HepG2 (cell line): ENCODE measurements around the gene PPP1R9A. TPM values are rescaled to one million over a fixed set of nuclear protein-coding genes. Genes with fewer than 3 reads are reported as not detected.

Experiments
- AKAP8 ChIP-seq: sonication (generic); formaldehyde crosslinking; IDR thresholded peaks from 2 replicates; pipeline ENCODE4 v1.5.1; 2020; ENCODE audit warnings: mild to moderate bottlenecking, missing genetic modification reagents
- CBX1 ChIP-seq: IDR thresholded peaks from one replicate; pipeline ENCODE4 v1.6.1; 2016; ENCODE audit warnings: antibody characterized with exemption, low read depth
- KDM5B ChIP-seq: sonication (generic); formaldehyde crosslinking; IDR thresholded peaks from 2 replicates; pipeline ENCODE4 v1.4.0; 2020; ENCODE audit warnings: missing genetic modification reagents, mild to moderate bottlenecking, borderline replicate concordance
- MATR3 ChIP-seq: sonication (generic); formaldehyde crosslinking; IDR thresholded peaks from 2 replicates; pipeline ENCODE4 v1.4.0; 2020; ENCODE audit warnings: missing genetic modification reagents
- NCOA1 ChIP-seq: sonication (generic); formaldehyde crosslinking; IDR thresholded peaks from 2 replicates; pipeline ENCODE4 v1.9.0; 2021; ENCODE audit warnings: missing genetic modification reagents
- RORA ChIP-seq: sonication (generic); formaldehyde crosslinking; IDR thresholded peaks from 2 replicates; pipeline ENCODE4 v1.5.0; 2020; ENCODE audit warnings: mild to moderate bottlenecking, missing genetic modification reagents, moderate library complexity
- SRSF4 ChIP-seq: fragments of 200-400 bp; formaldehyde crosslinking; IDR thresholded peaks from one replicate; pipeline ENCODE4 v1.6.1; 2018; ENCODE audit warnings: mild to moderate bottlenecking, low read depth, low read length, moderate library complexity; ENCODE audit not compliant: poor library complexity, severe bottlenecking
- TBX2 ChIP-seq: sonication (generic); formaldehyde crosslinking; IDR thresholded peaks from 2 replicates; pipeline ENCODE4 v1.5.0; 2020; ENCODE audit warnings: missing genetic modification reagents, mild to moderate bottlenecking, borderline replicate concordance
- ZBTB20 ChIP-seq: sonication (generic); formaldehyde crosslinking; IDR thresholded peaks from 2 replicates; pipeline ENCODE4 v1.8.1; 2023; ENCODE audit warnings: missing genetic modification reagents, low read depth, mild to moderate bottlenecking, borderline replicate concordance
- ZBTB25 ChIP-seq: IDR thresholded peaks from 2 replicates; pipeline ENCODE4 v1.6.1; 2018; ENCODE audit warnings: missing genetic modification reagents
- ZNF563 ChIP-seq: sonication (generic); formaldehyde crosslinking; IDR thresholded peaks from 2 replicates; pipeline ENCODE4 v1.8.0; 2022; ENCODE audit warnings: mild to moderate bottlenecking, moderate library complexity, missing genetic modification reagents
- polyA plus RNA-seq, 8 experiments: library from polyadenylated mRNA; depleted of rRNA in 3 of 8; stranded (reverse) in 7 of 8; unstranded in 1 of 8; fragments of >200 nt; fragmentation: Illumina TruSeq in 4 of 8; extraction: Trizol in 4 of 8; gene quantifications; 2 replicates each; pipeline versions ENCODE4 v1.2.1 to v1.2.3, GENCODE V29; 2011 to 2016; ENCODE audit warnings: low read depth in 4 of 8, missing spikeins in 1 of 8, mixed read lengths in 1 of 8; ENCODE audit not compliant: insufficient read depth in 1 of 8
- total RNA-seq, 5 experiments: library from RNA; depleted of rRNA; stranded (reverse); fragments of >200 nt; fragmentation: Illumina TruSeq; extraction: Trizol; gene quantifications; 2 replicates each; pipeline ENCODE4 v1.2.3, GENCODE V29; 2016; ENCODE audit warnings: low read depth in 1 of 5
- TF ChIP-seq, protein P1 (sequence below): sonication (generic); formaldehyde crosslinking; IDR thresholded peaks from 2 replicates; pipeline ENCODE4 v1.5.0; 2020; ENCODE audit warnings: mild to moderate bottlenecking, missing genetic modification reagents, borderline replicate concordance
- TF ChIP-seq, protein P2 (sequence below): sonication (generic); formaldehyde crosslinking; IDR thresholded peaks from 2 replicates; pipeline ENCODE4 v1.4.0; 2020; ENCODE audit warnings: mild to moderate bottlenecking, missing genetic modification reagents
- TF ChIP-seq, protein P3 (sequence below): IDR thresholded peaks from 2 replicates; pipeline ENCODE4 v1.6.1; 2016; ENCODE audit warnings: low read depth
- TF ChIP-seq, protein P4 (sequence below): sonication (generic); formaldehyde crosslinking; IDR thresholded peaks from 2 replicates; pipeline ENCODE4 v1.8.1; 2023; ENCODE audit warnings: missing genetic modification reagents, inconsistent platforms, borderline replicate concordance

Gene PPP1R9A
- total and polyA plus RNA-seq, 2 of the 13 experiments (the other 11 are each of a cell fraction or from before 2014, with no cell fraction given), result 11.4 to 31.9 TPM

GRCh38 chr7:94907026-94907810 is at the start of gene PPP1R9A (continued):
- TF ChIP-seq, protein P1, sequence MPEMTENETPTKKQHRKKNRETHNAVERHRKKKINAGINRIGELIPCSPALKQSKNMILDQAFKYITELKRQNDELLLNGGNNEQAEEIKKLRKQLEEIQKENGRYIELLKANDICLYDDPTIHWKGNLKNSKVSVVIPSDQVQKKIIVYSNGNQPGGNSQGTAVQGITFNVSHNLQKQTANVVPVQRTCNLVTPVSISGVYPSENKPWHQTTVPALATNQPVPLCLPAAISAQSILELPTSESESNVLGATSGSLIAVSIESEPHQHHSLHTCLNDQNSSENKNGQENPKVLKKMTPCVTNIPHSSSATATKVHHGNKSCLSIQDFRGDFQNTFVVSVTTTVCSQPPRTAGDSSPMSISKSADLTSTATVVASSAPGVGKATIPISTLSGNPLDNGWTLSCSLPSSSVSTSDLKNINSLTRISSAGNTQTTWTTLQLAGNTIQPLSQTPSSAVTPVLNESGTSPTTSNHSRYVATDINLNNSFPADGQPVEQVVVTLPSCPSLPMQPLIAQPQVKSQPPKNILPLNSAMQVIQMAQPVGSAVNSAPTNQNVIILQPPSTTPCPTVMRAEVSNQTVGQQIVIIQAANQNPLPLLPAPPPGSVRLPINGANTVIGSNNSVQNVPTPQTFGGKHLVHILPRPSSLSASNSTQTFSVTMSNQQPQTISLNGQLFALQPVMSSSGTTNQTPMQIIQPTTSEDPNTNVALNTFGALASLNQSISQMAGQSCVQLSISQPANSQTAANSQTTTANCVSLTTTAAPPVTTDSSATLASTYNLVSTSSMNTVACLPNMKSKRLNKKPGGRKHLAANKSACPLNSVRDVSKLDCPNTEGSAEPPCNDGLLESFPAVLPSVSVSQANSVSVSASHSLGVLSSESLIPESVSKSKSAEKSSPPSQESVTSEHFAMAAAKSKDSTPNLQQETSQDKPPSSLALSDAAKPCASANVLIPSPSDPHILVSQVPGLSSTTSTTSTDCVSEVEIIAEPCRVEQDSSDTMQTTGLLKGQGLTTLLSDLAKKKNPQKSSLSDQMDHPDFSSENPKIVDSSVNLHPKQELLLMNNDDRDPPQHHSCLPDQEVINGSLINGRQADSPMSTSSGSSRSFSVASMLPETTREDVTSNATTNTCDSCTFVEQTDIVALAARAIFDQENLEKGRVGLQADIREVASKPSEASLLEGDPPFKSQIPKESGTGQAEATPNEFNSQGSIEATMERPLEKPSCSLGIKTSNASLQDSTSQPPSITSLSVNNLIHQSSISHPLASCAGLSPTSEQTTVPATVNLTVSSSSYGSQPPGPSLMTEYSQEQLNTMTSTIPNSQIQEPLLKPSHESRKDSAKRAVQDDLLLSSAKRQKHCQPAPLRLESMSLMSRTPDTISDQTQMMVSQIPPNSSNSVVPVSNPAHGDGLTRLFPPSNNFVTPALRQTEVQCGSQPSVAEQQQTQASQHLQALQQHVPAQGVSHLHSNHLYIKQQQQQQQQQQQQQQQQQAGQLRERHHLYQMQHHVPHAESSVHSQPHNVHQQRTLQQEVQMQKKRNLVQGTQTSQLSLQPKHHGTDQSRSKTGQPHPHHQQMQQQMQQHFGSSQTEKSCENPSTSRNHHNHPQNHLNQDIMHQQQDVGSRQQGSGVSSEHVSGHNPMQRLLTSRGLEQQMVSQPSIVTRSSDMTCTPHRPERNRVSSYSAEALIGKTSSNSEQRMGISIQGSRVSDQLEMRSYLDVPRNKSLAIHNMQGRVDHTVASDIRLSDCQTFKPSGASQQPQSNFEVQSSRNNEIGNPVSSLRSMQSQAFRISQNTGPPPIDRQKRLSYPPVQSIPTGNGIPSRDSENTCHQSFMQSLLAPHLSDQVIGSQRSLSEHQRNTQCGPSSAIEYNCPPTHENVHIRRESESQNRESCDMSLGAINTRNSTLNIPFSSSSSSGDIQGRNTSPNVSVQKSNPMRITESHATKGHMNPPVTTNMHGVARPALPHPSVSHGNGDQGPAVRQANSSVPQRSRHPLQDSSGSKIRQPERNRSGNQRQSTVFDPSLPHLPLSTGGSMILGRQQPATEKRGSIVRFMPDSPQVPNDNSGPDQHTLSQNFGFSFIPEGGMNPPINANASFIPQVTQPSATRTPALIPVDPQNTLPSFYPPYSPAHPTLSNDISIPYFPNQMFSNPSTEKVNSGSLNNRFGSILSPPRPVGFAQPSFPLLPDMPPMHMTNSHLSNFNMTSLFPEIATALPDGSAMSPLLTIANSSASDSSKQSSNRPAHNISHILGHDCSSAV, result no peak
- TF ChIP-seq ZBTB20 (CRISPR knock-in tag), result no peak
- no peak for TF ChIP-seq RORA (CRISPR knock-in tag)
- TF ChIP-seq NCOA1 (CRISPR knock-in tag), result no peak
- TF ChIP-seq, protein P2, sequence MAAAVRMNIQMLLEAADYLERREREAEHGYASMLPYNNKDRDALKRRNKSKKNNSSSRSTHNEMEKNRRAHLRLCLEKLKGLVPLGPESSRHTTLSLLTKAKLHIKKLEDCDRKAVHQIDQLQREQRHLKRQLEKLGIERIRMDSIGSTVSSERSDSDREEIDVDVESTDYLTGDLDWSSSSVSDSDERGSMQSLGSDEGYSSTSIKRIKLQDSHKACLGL, result peak; percentile 73
- peak; percentile 83 for TF ChIP-seq KDM5B (CRISPR knock-in tag)
- no peak for TF ChIP-seq CBX1
- no peak for TF ChIP-seq AKAP8
- TF ChIP-seq ZBTB25 (CRISPR knock-in tag), result no peak
- TF ChIP-seq MATR3, result no peak
- no peak for TF ChIP-seq SRSF4
- peak; percentile 77 for TF ChIP-seq ZNF563 (CRISPR knock-in tag)
- peak; percentile 67 for TF ChIP-seq TBX2
- TF ChIP-seq, protein P3, sequence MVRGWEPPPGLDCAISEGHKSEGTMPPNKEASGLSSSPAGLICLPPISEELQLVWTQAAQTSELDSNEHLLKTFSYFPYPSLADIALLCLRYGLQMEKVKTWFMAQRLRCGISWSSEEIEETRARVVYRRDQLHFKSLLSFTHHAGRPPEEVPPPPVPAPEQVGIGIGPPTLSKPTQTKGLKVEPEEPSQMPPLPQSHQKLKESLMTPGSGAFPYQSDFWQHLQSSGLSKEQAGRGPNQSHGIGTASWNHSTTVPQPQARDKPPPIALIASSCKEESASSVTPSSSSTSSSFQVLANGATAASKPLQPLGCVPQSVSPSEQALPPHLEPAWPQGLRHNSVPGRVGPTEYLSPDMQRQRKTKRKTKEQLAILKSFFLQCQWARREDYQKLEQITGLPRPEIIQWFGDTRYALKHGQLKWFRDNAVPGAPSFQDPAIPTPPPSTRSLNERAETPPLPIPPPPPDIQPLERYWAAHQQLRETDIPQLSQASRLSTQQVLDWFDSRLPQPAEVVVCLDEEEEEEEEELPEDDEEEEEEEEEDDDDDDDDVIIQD (CRISPR knock-in tag), result 0 out of 2 replicates have a peak, but pooled peaks have one; percentile 15
- TF ChIP-seq, protein P4, sequence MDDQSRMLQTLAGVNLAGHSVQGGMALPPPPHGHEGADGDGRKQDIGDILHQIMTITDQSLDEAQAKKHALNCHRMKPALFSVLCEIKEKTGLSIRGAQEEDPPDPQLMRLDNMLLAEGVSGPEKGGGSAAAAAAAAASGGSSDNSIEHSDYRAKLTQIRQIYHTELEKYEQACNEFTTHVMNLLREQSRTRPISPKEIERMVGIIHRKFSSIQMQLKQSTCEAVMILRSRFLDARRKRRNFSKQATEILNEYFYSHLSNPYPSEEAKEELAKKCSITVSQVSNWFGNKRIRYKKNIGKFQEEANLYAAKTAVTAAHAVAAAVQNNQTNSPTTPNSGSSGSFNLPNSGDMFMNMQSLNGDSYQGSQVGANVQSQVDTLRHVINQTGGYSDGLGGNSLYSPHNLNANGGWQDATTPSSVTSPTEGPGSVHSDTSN (CRISPR knock-in tag), result 0 out of 2 replicates have a peak, but pooled peaks have one; percentile 20
